HEK293 (cell line): ENCODE results near the gene SSBP1.

Experiments
- CTCF ChIA-PET: fragments of 350-600 bp; formaldehyde crosslinking; extraction: SDS; loops from one replicate; lab custom pipeline; 2021; ENCODE audit warnings: antibody characterized with exemption; lab: Yijun Ruan, JAX
- POLR2A ChIA-PET: fragments of 300-600 bp; formaldehyde crosslinking; extraction: SDS; loops from one replicate; lab custom pipeline; 2020; ENCODE audit warnings: antibody characterized with exemption, inconsistent platforms; lab: Yijun Ruan, JAX
- H3K27ac ChIP-seq: fragments of 200-500 bp; sonication (Bioruptor generic); 2 replicates; pipeline ENCODE4 v1.5.1; 2014; ENCODE audit warnings: low read depth, low read length, control low read depth, inconsistent platforms; ENCODE audit errors: extremely low read depth
- H3K36me3 ChIP-seq, 2 experiments: fragments of 200-500 bp in 1 of 2; sonication (Bioruptor generic) in 1 of 2; 1 replicate in 1 of 2; 2 replicates in 1 of 2; pipeline ENCODE4 v1.5.1; 2014 to 2017; ENCODE audit warnings: inconsistent platforms in 2 of 2, low read length in 2 of 2; ENCODE audit not compliant: control insufficient read depth in 2 of 2, insufficient read depth in 1 of 2
- H3K4me1 ChIP-seq: fragments of 200-500 bp; sonication (Bioruptor generic); 2 replicates; pipeline ENCODE4 v1.5.1; 2014; ENCODE audit warnings: mild to moderate bottlenecking, low read length, inconsistent platforms; ENCODE audit not compliant: control insufficient read depth, insufficient read depth
- H3K4me3 ChIP-seq: 2 replicates; pipeline ENCODE4 v1.5.1; 2011; ENCODE audit warnings: low read depth, mild to moderate bottlenecking, control low read depth, low read length, moderate library complexity
- H3K9me3 ChIP-seq: fragments of 200-500 bp; sonication (Bioruptor generic); 2 replicates; pipeline ENCODE4 v1.5.1; 2014; ENCODE audit warnings: low read depth, low read length, inconsistent platforms; ENCODE audit not compliant: control insufficient read depth, insufficient read depth
- CTCF ChIP-seq: fragments of 450-650 bp; formaldehyde crosslinking; IDR thresholded peaks from 2 replicates; pipeline ENCODE4 v1.5.1; 2016; ENCODE audit warnings: missing biosample characterization, missing genetic modification characterization
- FEZF1 ChIP-seq: fragments of 450-650 bp; formaldehyde crosslinking; IDR thresholded peaks from 2 replicates; pipeline ENCODE4 v1.5.1; 2016; ENCODE audit warnings: missing biosample characterization, missing genetic modification characterization
- KLF1 ChIP-seq: fragments of 450-650 bp; formaldehyde crosslinking; IDR thresholded peaks from 2 replicates; pipeline ENCODE4 v1.5.1; 2016; ENCODE audit warnings: missing biosample characterization, missing genetic modification characterization
- OVOL3 ChIP-seq: fragments of 450-650 bp; formaldehyde crosslinking; IDR thresholded peaks from 2 replicates; pipeline ENCODE4 v1.5.1; 2016; ENCODE audit warnings: missing biosample characterization, missing genetic modification characterization
- PRDM1 ChIP-seq: fragments of 450-650 bp; formaldehyde crosslinking; IDR thresholded peaks from 2 replicates; pipeline ENCODE4; 2016; ENCODE audit warnings: missing biosample characterization, missing genetic modification characterization
- PRDM4 ChIP-seq: fragments of 450-650 bp; formaldehyde crosslinking; IDR thresholded peaks from 2 replicates; pipeline ENCODE4 v1.5.1; 2017; ENCODE audit warnings: missing biosample characterization, missing genetic modification characterization
- SP7 ChIP-seq: fragments of 450-650 bp; formaldehyde crosslinking; IDR thresholded peaks from 2 replicates; pipeline ENCODE4 v1.5.1; 2016; ENCODE audit warnings: missing biosample characterization, missing genetic modification characterization
- TCF7L2 ChIP-seq: IDR thresholded peaks from 2 replicates; pipeline ENCODE4 v1.6.1; 2011; ENCODE audit warnings: low read depth, mild to moderate bottlenecking, inconsistent platforms, low read length, moderate library complexity, borderline replicate concordance
- YY1 ChIP-seq: fragments of 450-650 bp; formaldehyde crosslinking; IDR thresholded peaks from 2 replicates; pipeline ENCODE4 v1.5.1; 2018; ENCODE audit warnings: missing biosample characterization, missing genetic modification characterization
- ZBTB21 ChIP-seq: fragments of 450-650 bp; formaldehyde crosslinking; IDR thresholded peaks from 2 replicates; pipeline ENCODE4 v1.5.1; 2017; ENCODE audit warnings: missing biosample characterization, missing genetic modification characterization
- ZBTB7A ChIP-seq: fragments of 450-650 bp; formaldehyde crosslinking; IDR thresholded peaks from 2 replicates; pipeline ENCODE4 v1.5.1; 2016; ENCODE audit warnings: low read depth, missing biosample characterization, missing genetic modification characterization
- ZEB2 ChIP-seq: fragments of 450-650 bp; formaldehyde crosslinking; IDR thresholded peaks from 2 replicates; pipeline ENCODE4 v1.5.1; 2016; ENCODE audit warnings: missing biosample characterization, missing genetic modification characterization
- ZNF114 ChIP-seq: fragments of 450-650 bp; formaldehyde crosslinking; IDR thresholded peaks from 2 replicates; pipeline ENCODE4 v1.5.0; 2017; ENCODE audit warnings: missing biosample characterization, missing genetic modification characterization
- ZNF148 ChIP-seq: fragments of 450-650 bp; formaldehyde crosslinking; IDR thresholded peaks from 2 replicates; pipeline ENCODE4 v1.5.0; 2017; ENCODE audit warnings: missing biosample characterization, missing genetic modification characterization, borderline replicate concordance
- ZNF155 ChIP-seq: fragments of 450-650 bp; formaldehyde crosslinking; IDR thresholded peaks from 2 replicates; pipeline ENCODE4 v1.5.1; 2016; ENCODE audit warnings: missing biosample characterization, missing genetic modification characterization
- ZNF239 ChIP-seq: fragments of 450-650 bp; formaldehyde crosslinking; IDR thresholded peaks from 2 replicates; pipeline ENCODE4 v1.5.1; 2016; ENCODE audit warnings: missing biosample characterization, missing genetic modification characterization
- ZNF394 ChIP-seq: fragments of 450-650 bp; formaldehyde crosslinking; IDR thresholded peaks from 2 replicates; pipeline ENCODE4 v1.5.1; 2016; ENCODE audit warnings: missing biosample characterization, missing genetic modification characterization, mild to moderate bottlenecking, moderate library complexity, borderline replicate concordance
- ZNF423 ChIP-seq: fragments of 450-650 bp; formaldehyde crosslinking; IDR thresholded peaks from 2 replicates; pipeline ENCODE4 v1.5.1; 2016; ENCODE audit warnings: missing biosample characterization, missing genetic modification characterization
- ZNF426 ChIP-seq: fragments of 450-650 bp; formaldehyde crosslinking; IDR thresholded peaks from 2 replicates; pipeline ENCODE4 v1.5.1; 2017; ENCODE audit warnings: missing biosample characterization, missing genetic modification characterization, mild to moderate bottlenecking, inconsistent platforms, moderate library complexity
- ZNF488 ChIP-seq: fragments of 450-650 bp; formaldehyde crosslinking; IDR thresholded peaks from 2 replicates; pipeline ENCODE4 v1.5.1; 2016; ENCODE audit warnings: missing biosample characterization, missing genetic modification characterization
- ZNF501 ChIP-seq: fragments of 450-650 bp; formaldehyde crosslinking; IDR thresholded peaks from 2 replicates; pipeline ENCODE4 v1.5.1; 2016; ENCODE audit warnings: missing biosample characterization, missing genetic modification characterization
- ZNF555 ChIP-seq: fragments of 450-650 bp; formaldehyde crosslinking; conservative IDR thresholded peaks from 2 replicates; pipeline ENCODE4 v1.5.1; 2017; ENCODE audit warnings: missing biosample characterization, mild to moderate bottlenecking, missing genetic modification characterization, inconsistent platforms
- ZNF560 ChIP-seq: fragments of 450-650 bp; formaldehyde crosslinking; IDR thresholded peaks from 2 replicates; pipeline ENCODE4 v1.5.1; 2017; ENCODE audit warnings: missing biosample characterization, missing genetic modification characterization, borderline replicate concordance
- ZNF624 ChIP-seq: fragments of 450-650 bp; formaldehyde crosslinking; IDR thresholded peaks from 2 replicates; pipeline ENCODE4 v1.5.1; 2017; ENCODE audit warnings: missing biosample characterization, missing genetic modification characterization
- ZNF626 ChIP-seq: fragments of 450-650 bp; sonication (Bioruptor Pico); formaldehyde crosslinking; IDR thresholded peaks from 2 replicates; pipeline ENCODE4 v1.5.1; 2018; ENCODE audit warnings: missing biosample characterization, missing genetic modification characterization, inconsistent platforms
- ZNF629 ChIP-seq: fragments of 450-650 bp; formaldehyde crosslinking; IDR thresholded peaks from 2 replicates; pipeline ENCODE4 v1.5.1; 2017; ENCODE audit warnings: missing biosample characterization, missing genetic modification characterization
- ZNF660 ChIP-seq: fragments of 450-650 bp; IDR thresholded peaks from 2 replicates; pipeline ENCODE4 v1.5.1; 2018; ENCODE audit warnings: missing biosample characterization, mild to moderate bottlenecking, missing genetic modification characterization
- ZNF768 ChIP-seq: fragments of 450-650 bp; formaldehyde crosslinking; IDR thresholded peaks from 2 replicates; pipeline ENCODE4 v1.5.1; 2018; ENCODE audit warnings: missing biosample characterization, mild to moderate bottlenecking, missing genetic modification characterization
- ZSCAN5A ChIP-seq: fragments of 450-650 bp; formaldehyde crosslinking; IDR thresholded peaks from 2 replicates; pipeline ENCODE4 v1.5.1; 2016; ENCODE audit warnings: missing biosample characterization, missing genetic modification characterization

SSBP1 gene

GRCh38 chr7:141714571-141714970, 23.6 kb upstream of the SSBP1 start:
- no peaks in the 10 kb centered on the region for H3K36me3 ChIP-seq
- CTCF ChIA-PET = interaction anchor here (1.5 kb wide), 1 partner anchor 60 kb away, joined by 8 read pairs; no protein-coding TSS in a partner anchor

GRCh38 chr7:141715018-141715417, 23.1 kb upstream of the SSBP1 start:
- CTCF ChIA-PET = interaction anchor here (1.5 kb wide), 1 partner anchor 61 kb away, joined by 8 read pairs; no protein-coding TSS in a partner anchor
- no peak overlapping the region for H3K4me3 ChIP-seq
- H3K9me3 ChIP-seq = no peaks in the 10 kb centered on the region
- no peaks in the 10 kb centered on the region for H3K36me3 ChIP-seq
- POLR2A ChIA-PET = interaction anchor here (0.5 kb wide), 1 partner anchor 22 kb away, joined by 3 read pairs; no protein-coding TSS in a partner anchor
- H3K27ac ChIP-seq = no peak overlapping the region
- no peaks in the 10 kb centered on the region for H3K4me1 ChIP-seq
- TF ChIP-seq ZNF768 (no peak), ZNF394 (tag by site-specific recombination) (no peak), ZNF426 (tag by site-specific recombination) (no peak), FEZF1 (tag by site-specific recombination) (no peak), ZNF626 (tag by site-specific recombination) (no peak), ZNF155 (tag by site-specific recombination) (no peak), CTCF (tag by site-specific recombination) (no peak), ZSCAN5A (no peak), KLF1 (no peak), ZEB2 (tag by site-specific recombination) (no peak), ZNF114 (no peak), OVOL3 (tag by site-specific recombination) (no peak)

More at GRCh38 chr7:141714571-141714970, 23.6 kb upstream of the SSBP1 start:
- Histone ChIP-seq H3K27ac (no peak overlapping the region), H3K4me1 (no peaks in the 10 kb centered on the region), H3K9me3 (no peaks in the 10 kb centered on the region), H3K4me3 (no peak overlapping the region)
- TF ChIP-seq YY1 (tag by site-specific recombination) (no peak), PRDM1 (tag by site-specific recombination) (no peak), PRDM4 (tag by site-specific recombination) (no peak), ZNF239 (tag by site-specific recombination) (no peak), TCF7L2 (no peak), ZNF555 (no peak), SP7 (no peak), ZNF768 (no peak), ZNF560 (tag by site-specific recombination) (no peak), ZNF624 (no peak), ZNF488 (tag by site-specific recombination) (no peak), ZNF629 (tag by site-specific recombination) (no peak), ZNF501 (tag by site-specific recombination) (no peak), ZNF423 (no peak), ZBTB7A (tag by site-specific recombination) (no peak), ZNF660 (tag by site-specific recombination) (no peak), ZNF148 (no peak), ZBTB21 (no peak)
- POLR2A ChIA-PET = no interaction called here
